HT1080 (cell line): ENCODE results near the gene CCDC88B. TPM values are rescaled to one million over a fixed set of nuclear protein-coding genes. Genes with fewer than 3 reads are reported as not detected.
"Not testable (repeated sequence)": the region's sequence is repeated elsewhere in the genome, so short reads cannot be mapped to it uniquely, and the experiment has no call there.

ENCODE experiments used
- DNase-seq: peaks from one replicate; pipeline ENCODE4 v3.0.0-alpha.2; 2015; ENCODE audit warnings: low read depth
- total RNA-seq: library from RNA; depleted of rRNA; stranded (reverse); fragments of >200 nt; shearing (Covaris generic); gene quantifications from 2 replicates; pipeline ENCODE4 v1.2.3, GENCODE V29; 2014

The CCDC88B gene
- total RNA-seq, 1 experiment from 2014 or later = 4.9 TPM

- peak; percentile 99 for DNase-seq
Measured at GRCh38 chr11:64305075-64305690, 34.8 kb upstream of the CCDC88B start, which contains the start of gene ESRRA. TSS of gene ESRRA (plus strand) at chr11:64305524. CDS start at chr11:64307180, 1,656 bp downstream.

- DNase-seq = peak; percentile 72
Measured at GRCh38 chr11:64305691-64306562, 34.1 kb upstream of the CCDC88B start.

GRCh38 chr11:64306563-64306875 lies 33.5 kb upstream of the CCDC88B start:
- DNase-seq = no peak

- no peak for DNase-seq
Measured at GRCh38 chr11:64306876-64307622, 33.0 kb upstream of the CCDC88B start.

GRCh38 chr11:64307795-64308194 lies 32.2 kb upstream of the CCDC88B start:
- not testable (repeated sequence) for DNase-seq

- DNase-seq = no peak
Measured at GRCh38 chr11:64312947-64313346, 27.1 kb upstream of the CCDC88B start.

- no peak for DNase-seq
Measured at GRCh38 chr11:64313491-64314145, 26.4 kb upstream of the CCDC88B start.

GRCh38 chr11:64314146-64314804 lies 25.7 kb upstream of the CCDC88B start:
- DNase-seq = no peak

GRCh38 chr11:64314805-64315561 lies 25.0 kb upstream of the CCDC88B start:
- no peak for DNase-seq

- not testable (repeated sequence) for DNase-seq
Measured at GRCh38 chr11:64315667-64316526, 24.1 kb upstream of the CCDC88B start.

- peak; percentile 51 for DNase-seq
Measured at GRCh38 chr11:64316672-64317324, 23.2 kb upstream of the CCDC88B start.

GRCh38 chr11:64317325-64317960 lies 22.6 kb upstream of the CCDC88B start, which contains the start of gene TRMT112:
TSS of gene TRMT112 (minus strand) at chr11:64317559. CDS start at chr11:64317526, 33 bp downstream.
- peak; percentile 99 for DNase-seq

GRCh38 chr11:64317961-64318765 lies 21.8 kb upstream of the CCDC88B start, which contains the start of gene PRDX5:
TSS of gene PRDX5 (plus strand) at chr11:64318121. CDS start at chr11:64318216, 95 bp downstream.
- peak; percentile 96 for DNase-seq

- DNase-seq = no peak
Measured at GRCh38 chr11:64318766-64319761, 20.9 kb upstream of the CCDC88B start.

- no peak for DNase-seq
Measured at GRCh38 chr11:64320556-64320955, 19.4 kb upstream of the CCDC88B start.

- no peak for DNase-seq
Measured at GRCh38 chr11:64321026-64321425, 19.0 kb upstream of the CCDC88B start.
